SH-SY5Y (cell line): Measurements from ENCODE around the gene MT4.

Experiments used
- GATA2 ChIP-seq: IDR thresholded peaks from 2 replicates; pipeline ENCODE4 v1.6.1; 2011; ENCODE audit warnings: mild to moderate bottlenecking, low read depth, low read length
- GATA3 ChIP-seq: IDR thresholded peaks from 2 replicates; pipeline ENCODE4 v1.6.1; 2011; ENCODE audit warnings: low read depth, mild to moderate bottlenecking, low read length, moderate library complexity

DNA sequence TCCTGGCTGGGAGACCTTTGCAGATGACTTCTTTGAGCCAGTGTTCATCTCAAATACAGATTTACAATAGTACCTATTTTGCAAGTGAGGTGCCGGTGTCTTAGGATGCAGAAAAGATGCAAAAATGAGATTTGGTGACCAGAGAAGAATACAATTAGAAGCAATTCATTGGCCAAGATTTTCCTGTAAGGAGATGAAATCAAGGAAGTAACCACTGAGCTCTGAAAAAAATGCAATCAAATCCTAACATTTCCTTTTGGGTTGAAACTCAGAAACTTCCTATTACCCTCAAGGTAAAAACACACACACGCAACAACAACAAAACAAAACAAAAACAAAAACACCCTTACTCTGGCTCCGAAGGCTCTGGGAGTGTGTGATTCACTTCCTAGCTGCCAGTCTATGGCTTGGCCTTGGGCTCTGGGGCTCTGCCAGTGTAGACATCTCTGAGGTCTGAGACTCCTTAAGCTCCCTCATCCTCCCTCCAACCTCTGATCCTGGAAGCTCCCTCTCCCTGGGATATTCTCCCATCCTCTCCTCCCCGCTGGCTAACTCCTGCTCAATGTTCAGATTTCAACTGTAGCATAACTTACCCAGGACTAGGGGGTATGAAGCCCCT, 16.8 kb upstream of the MT4 start:
- no peak for TF ChIP-seq GATA2
- no peak for TF ChIP-seq GATA3
